ENCODE data around the gene AGBL4.

Gene AGBL4

DNA sequence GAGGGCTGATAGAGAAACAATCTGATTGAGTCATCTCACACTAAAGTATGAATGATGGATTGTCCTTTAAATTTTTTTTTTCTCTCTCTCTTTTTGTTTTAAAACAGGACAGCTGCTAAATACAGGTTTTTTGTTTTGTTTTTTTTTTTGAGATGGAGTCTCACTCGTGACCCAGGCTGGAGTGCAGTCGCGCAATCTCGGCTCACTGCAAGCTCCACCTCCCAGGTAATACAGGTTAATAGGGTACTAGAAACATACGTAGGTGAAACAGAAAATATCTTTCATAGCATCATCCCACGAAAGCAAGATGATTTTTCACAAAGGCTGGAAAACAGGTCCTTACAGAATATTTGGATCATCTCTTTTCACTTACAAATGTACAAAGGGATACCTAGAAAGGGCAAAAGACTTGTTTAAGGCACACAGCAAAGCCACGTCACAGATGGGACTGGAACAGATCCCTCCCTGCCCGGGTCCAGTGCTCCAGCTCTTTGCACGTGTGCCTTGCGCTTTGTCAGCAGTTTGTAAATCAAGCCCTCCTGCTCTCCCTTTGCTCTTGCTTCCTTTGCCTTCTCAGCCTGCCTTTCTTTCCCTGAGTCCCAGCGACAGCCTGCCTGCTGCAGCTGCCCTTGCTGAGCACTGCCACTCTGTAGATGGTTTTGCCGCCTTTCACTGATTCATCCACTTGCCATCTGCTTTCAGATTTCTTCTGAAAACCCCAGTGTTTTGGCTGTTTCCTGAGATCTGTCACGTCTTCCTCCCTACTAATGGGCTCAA is 1075.8 kb downstream of the AGBL4 start:
- no peak for DNase-seq (ENCODE audit: low spot score)
- H3K27ac ChIP-seq: no peak overlapping the region
- TF ChIP-seq, protein P1, sequence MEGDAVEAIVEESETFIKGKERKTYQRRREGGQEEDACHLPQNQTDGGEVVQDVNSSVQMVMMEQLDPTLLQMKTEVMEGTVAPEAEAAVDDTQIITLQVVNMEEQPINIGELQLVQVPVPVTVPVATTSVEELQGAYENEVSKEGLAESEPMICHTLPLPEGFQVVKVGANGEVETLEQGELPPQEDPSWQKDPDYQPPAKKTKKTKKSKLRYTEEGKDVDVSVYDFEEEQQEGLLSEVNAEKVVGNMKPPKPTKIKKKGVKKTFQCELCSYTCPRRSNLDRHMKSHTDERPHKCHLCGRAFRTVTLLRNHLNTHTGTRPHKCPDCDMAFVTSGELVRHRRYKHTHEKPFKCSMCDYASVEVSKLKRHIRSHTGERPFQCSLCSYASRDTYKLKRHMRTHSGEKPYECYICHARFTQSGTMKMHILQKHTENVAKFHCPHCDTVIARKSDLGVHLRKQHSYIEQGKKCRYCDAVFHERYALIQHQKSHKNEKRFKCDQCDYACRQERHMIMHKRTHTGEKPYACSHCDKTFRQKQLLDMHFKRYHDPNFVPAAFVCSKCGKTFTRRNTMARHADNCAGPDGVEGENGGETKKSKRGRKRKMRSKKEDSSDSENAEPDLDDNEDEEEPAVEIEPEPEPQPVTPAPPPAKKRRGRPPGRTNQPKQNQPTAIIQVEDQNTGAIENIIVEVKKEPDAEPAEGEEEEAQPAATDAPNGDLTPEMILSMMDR (conservative IDR thresholded peaks at IDR 0.05; ENCODE audit: low read depth): no peak
- CTCF ChIA-PET: no interaction called here
- POLR2A ChIA-PET (ENCODE audit: low non-redundant PET): no interaction called here

DNA sequence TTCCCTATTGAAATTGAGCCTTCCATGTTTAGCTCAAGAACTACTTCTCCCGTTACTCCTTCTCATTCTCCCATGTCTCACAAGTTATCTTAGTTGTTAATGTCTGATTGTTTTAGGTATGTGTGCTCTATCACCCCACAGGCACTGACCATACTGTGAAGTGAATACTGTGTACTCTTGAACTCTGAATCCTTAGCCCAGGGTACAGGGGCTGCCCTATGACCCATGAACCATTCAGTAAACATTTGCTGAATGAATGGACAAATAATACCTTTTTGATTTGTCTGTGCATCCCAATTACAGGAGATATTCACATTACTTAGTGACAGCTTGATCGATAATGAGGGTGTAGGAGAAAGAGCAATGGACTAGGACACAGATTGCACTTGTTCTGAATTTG is 1077.7 kb downstream of the AGBL4 start:
- no peak overlapping the region for H3K27ac ChIP-seq
- ChIA-PET CTCF (no interaction called here), POLR2A (ENCODE audit: low non-redundant PET) (no interaction called here)
- DNase-seq (ENCODE audit: low spot score): no peak
- TF ChIP-seq, protein P1 (conservative IDR thresholded peaks at IDR 0.05; ENCODE audit: low read depth): no peak

DNA sequence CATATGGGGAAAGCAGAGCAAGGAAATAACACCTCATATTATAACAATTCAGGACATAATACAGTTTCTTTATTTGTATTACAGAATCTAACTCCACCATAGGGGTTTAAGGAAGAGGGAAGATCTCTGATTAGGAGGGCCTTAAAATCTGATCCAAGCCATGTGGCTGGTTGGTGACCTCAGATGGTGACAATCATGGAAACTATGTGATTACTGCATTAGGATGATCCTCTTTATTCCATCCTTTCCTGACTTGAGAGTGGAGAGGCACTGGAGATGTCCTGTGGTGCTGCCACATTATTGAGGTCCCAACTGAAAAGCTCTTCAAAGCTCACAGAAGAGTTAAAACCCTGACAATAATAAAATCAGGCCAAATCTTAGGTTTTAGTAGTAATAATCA is 1078.9 kb downstream of the AGBL4 start:
- H3K27ac ChIP-seq: no peak overlapping the region
- CTCF ChIA-PET: no interaction called here
- TF ChIP-seq, protein P1 (conservative IDR thresholded peaks at IDR 0.05; ENCODE audit: low read depth): no peak
- POLR2A ChIA-PET (ENCODE audit: low non-redundant PET): no interaction called here
- no peak for DNase-seq (ENCODE audit: low spot score)

DNA sequence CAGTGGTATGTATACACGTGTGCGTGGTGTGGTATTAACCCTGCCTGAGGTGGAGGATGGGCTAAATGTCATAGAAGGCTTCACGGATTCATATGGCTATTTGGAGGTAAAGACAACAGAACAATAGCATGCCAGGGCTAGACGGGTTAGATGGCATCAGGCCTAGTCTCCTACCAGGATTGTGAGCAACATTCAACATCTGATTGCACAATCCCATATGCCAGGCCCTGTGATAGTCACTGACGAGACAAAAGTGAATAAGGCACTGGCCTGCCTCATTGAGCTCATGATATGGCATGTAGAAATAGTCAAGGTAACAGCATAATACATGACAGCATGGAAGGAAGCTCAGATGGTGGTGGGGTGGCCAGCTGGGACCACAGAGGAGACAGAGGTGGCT is 1079.9 kb downstream of the AGBL4 start:
- CTCF ChIA-PET: no interaction called here
- no peak overlapping the region for H3K27ac ChIP-seq
- POLR2A ChIA-PET (ENCODE audit: low non-redundant PET): no interaction called here
- TF ChIP-seq, protein P1 (conservative IDR thresholded peaks at IDR 0.05; ENCODE audit: low read depth): no peak
- DNase-seq (ENCODE audit: low spot score): no peak

DNA sequence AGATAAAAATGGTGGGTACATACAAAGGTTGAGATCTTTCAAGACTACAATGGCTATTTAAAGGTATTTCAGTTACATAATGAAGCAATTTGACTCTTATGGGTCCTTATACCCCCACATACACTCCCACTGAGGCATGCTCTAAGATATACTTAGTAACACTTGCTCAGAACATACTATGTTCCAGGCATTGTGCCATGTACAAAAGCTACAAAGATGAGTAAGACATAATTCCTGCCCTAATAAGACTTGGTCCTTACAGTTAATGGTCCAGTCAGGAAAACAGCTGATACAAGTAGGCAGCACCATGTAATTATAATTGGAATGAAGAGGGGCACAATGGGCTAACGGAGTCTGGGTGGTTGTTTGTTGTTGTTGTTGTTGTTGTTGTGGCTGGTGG is 1080.4 kb downstream of the AGBL4 start:
- no peak overlapping the region for H3K27ac ChIP-seq
- POLR2A ChIA-PET (ENCODE audit: low non-redundant PET): no interaction called here
- TF ChIP-seq, protein P1 (conservative IDR thresholded peaks at IDR 0.05; ENCODE audit: low read depth): no peak
- no peak for DNase-seq (ENCODE audit: low spot score)
- CTCF ChIA-PET: no interaction called here

DNA sequence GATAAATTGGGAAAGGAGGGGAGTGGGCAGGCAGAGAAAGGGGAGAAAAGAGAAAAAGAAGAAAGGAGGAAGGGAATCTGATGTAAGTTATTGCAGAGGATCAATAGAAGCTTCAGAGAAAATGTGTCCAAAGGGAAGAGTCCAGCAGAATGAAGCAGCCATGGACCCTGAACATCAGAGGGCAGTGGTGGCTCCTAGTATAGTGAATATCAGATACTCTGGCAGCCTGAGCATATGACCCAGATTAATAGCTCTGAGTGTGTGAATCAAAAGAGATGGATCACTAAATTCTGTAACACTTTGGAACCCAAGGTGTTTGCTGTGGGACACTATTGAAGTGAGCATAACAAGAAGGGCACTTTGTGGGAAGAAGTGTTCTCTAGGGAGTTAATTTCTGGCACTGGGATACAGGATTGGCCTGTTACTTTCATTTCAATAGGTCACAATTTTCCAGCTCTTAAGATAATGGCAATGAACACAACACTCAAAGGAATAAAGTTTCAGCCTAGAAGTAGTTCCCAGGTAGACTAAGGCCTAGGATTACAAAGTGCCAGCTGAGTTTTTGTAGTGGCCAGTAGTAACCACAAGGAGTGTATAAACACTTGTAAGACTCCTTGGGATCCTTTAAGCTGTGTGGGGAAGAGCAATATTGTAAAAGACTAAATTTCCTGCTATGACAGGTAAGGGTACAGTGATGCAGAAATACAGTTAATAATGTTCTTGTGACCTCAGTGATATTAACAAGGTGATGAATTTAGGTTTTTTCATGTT is 1082.6 kb downstream of the AGBL4 start:
- CTCF ChIA-PET: no interaction called here
- no peak for DNase-seq (ENCODE audit: low spot score)
- TF ChIP-seq, protein P1 (conservative IDR thresholded peaks at IDR 0.05; ENCODE audit: low read depth): no peak
- H3K27ac ChIP-seq: no peak overlapping the region
- POLR2A ChIA-PET (ENCODE audit: low non-redundant PET): no interaction called here

Data from RWPE1 (cell line).